Endodermal cell (in vitro differentiated cells): Measurements from ENCODE around the gene ZFYVE27. TPM values are rescaled to one million over a fixed set of nuclear protein-coding genes. Genes with fewer than 3 reads are reported as not detected.

Experiments used
- DNase-seq: peaks from one replicate; pipeline ENCODE4 v3.0.0-alpha.2; 2017
- H3K27ac ChIP-seq: 2 replicates; pipeline ENCODE4 v1.5.1; 2013; ENCODE audit warnings: mild to moderate bottlenecking, low read depth, low read length, moderate library complexity
- H3K27me3 ChIP-seq: 2 replicates; pipeline ENCODE4 v1.6.1; 2013; ENCODE audit warnings: mild to moderate bottlenecking, low read length, moderate library complexity; ENCODE audit not compliant: insufficient read depth, control insufficient read depth, poor library complexity, severe bottlenecking
- H3K36me3 ChIP-seq: 2 replicates; pipeline ENCODE4 v1.7.0; 2013; ENCODE audit warnings: mild to moderate bottlenecking, low read length, moderate library complexity; ENCODE audit not compliant: control insufficient read depth, insufficient read depth
- H3K4me1 ChIP-seq: one replicate; pipeline ENCODE4 v1.7.0; 2013; ENCODE audit warnings: low read length; ENCODE audit not compliant: control insufficient read depth, insufficient read depth
- H3K4me3 ChIP-seq: 2 replicates; pipeline ENCODE4 v1.5.1; 2013; ENCODE audit warnings: mild to moderate bottlenecking, low read length, moderate library complexity
- H3K9ac ChIP-seq: 2 replicates; pipeline ENCODE4 v1.6.1; 2013; ENCODE audit warnings: mild to moderate bottlenecking, low read length, moderate library complexity; ENCODE audit not compliant: poor library complexity, severe bottlenecking; ENCODE audit errors: extremely low read depth
- H3K9me3 ChIP-seq: 2 replicates; pipeline ENCODE4 v1.6.1; 2013; ENCODE audit warnings: mild to moderate bottlenecking, low read length, moderate library complexity; ENCODE audit not compliant: control insufficient read depth
- H3K27ac Mint-ChIP-seq: 2 replicates; pipeline ENCODE4 v1.8.0; 2020; ENCODE audit warnings: mixed read lengths
- H3K27me3 Mint-ChIP-seq: 2 replicates; pipeline ENCODE4 v1.8.0; 2021; ENCODE audit warnings: mild to moderate bottlenecking, mixed read lengths; ENCODE audit not compliant: insufficient read depth
- H3K36me3 Mint-ChIP-seq: 2 replicates; pipeline ENCODE4 v1.8.0; 2020; ENCODE audit warnings: low read depth, mixed read lengths
- H3K4me1 Mint-ChIP-seq: 2 replicates; pipeline ENCODE4 v1.8.0; 2020; ENCODE audit warnings: mixed read lengths
- H3K4me3 Mint-ChIP-seq: 2 replicates; pipeline ENCODE4 v1.8.0; 2020; ENCODE audit warnings: mild to moderate bottlenecking, moderate library complexity, mixed read lengths
- H3K9me3 Mint-ChIP-seq: 2 replicates; pipeline ENCODE4 v1.8.0; 2020; ENCODE audit warnings: mild to moderate bottlenecking, mixed read lengths
- CTCF ChIP-seq: fragments of 200-600 bp; sonication (generic); conservative IDR thresholded peaks from 2 replicates; pipeline ENCODE4 v1.5.0; 2021; ENCODE audit warnings: antibody characterized with exemption, mild to moderate bottlenecking
- WGBS, 2 experiments: methylation state at CpG; one replicate each; pipeline versions ENCODE4 v1.1.5 to v1.1.7; 2013; ENCODE audit warnings: missing lambda C conversion rate in 2 of 2, mixed read lengths in 1 of 2; ENCODE audit not compliant: insufficient coverage in 1 of 2, insufficient read length in 1 of 2; 5-methylcytosine and 5-hydroxymethylcytosine counted together
- total RNA-seq, 2 donors: library from RNA; stranded (reverse); fragmentation: NEBNext Ultra II Directional in 1 of 2; extraction: Animal tissue kit (Norgen Biotek cat#: 25700) in 1 of 2; gene quantifications; 2 replicates in 1 of 2; 3 replicates in 1 of 2; pipeline ENCODE4 v1.2.1, GENCODE V29; 2021

Gene ZFYVE27
- total RNA-seq, 2 donors from 2014 or later, result 33.5 to 36.3 TPM

- Histone ChIP-seq H3K4me1 (no peaks in the 10 kb centered on the region), H3K27ac (no peak overlapping the region), H3K27me3 (no peaks in the 10 kb centered on the region), H3K9me3 (peaks cover 18% of the 10 kb centered on the region), H3K9ac (no peak overlapping the region), H3K36me3 (no peaks in the 10 kb centered on the region), H3K4me3 (no peak overlapping the region)
- Mint-ChIP-seq H3K27me3 (peaks cover 17% of the 10 kb centered on the region), H3K4me3 (no peak overlapping the region), H3K36me3 (no peaks in the 10 kb centered on the region), H3K27ac (no peak overlapping the region), H3K9me3 (peaks cover 18% of the 10 kb centered on the region), H3K4me1 (peaks cover 14% of the 10 kb centered on the region)
- no peak for TF ChIP-seq CTCF
- WGBS, 2 experiments, result 84 to 100% methylated on average over 3 to 5 of the region's 5 CpGs
- no peak for DNase-seq
Observed at GRCh38 chr10:97801422-97801821, 64.5 kb downstream of the ZFYVE27 start.

GRCh38 chr10:97805096-97805884 is 68.4 kb downstream of the ZFYVE27 start:
- Histone ChIP-seq H3K4me1 (peaks cover 2% of the 10 kb centered on the region), H3K36me3 (no peaks in the 10 kb centered on the region), H3K27ac (no peak overlapping the region), H3K9ac (no peak overlapping the region), H3K9me3 (no peaks in the 10 kb centered on the region), H3K27me3 (no peaks in the 10 kb centered on the region), H3K4me3 (no peak overlapping the region)
- no peak for TF ChIP-seq CTCF
- WGBS, 2 experiments, result 77 to 80% methylated on average over 10 to 11 of the region's 12 CpGs
- H3K27ac Mint-ChIP-seq, result no peak overlapping the region
- peaks cover 14% of the 10 kb centered on the region for H3K4me1 Mint-ChIP-seq
- H3K27me3 Mint-ChIP-seq, result peaks cover 4% of the 10 kb centered on the region
- H3K4me3 Mint-ChIP-seq, result no peak overlapping the region
- DNase-seq, result no peak
- no peaks in the 10 kb centered on the region for H3K9me3 Mint-ChIP-seq
- no peaks in the 10 kb centered on the region for H3K36me3 Mint-ChIP-seq

GRCh38 chr10:97805949-97806348 is 69.0 kb downstream of the ZFYVE27 start:
- Histone ChIP-seq H3K27ac (no peak overlapping the region), H3K9ac (no peak overlapping the region), H3K4me3 (no peak overlapping the region), H3K4me1 (peaks cover 2% of the 10 kb centered on the region), H3K36me3 (no peaks in the 10 kb centered on the region), H3K27me3 (no peaks in the 10 kb centered on the region), H3K9me3 (no peaks in the 10 kb centered on the region)
- WGBS, 2 experiments, result 79 to 84% methylated on average over 6 of the region's 6 CpGs
- Mint-ChIP-seq H3K9me3 (no peaks in the 10 kb centered on the region), H3K27ac (no peak overlapping the region), H3K4me3 (no peak overlapping the region), H3K36me3 (no peaks in the 10 kb centered on the region), H3K4me1 (peaks cover 14% of the 10 kb centered on the region), H3K27me3 (peaks cover under 1% of the 10 kb centered on the region)
- TF ChIP-seq CTCF, result no peak
- DNase-seq, result no peak
